Skeletal muscle tissue (tissue), 4 donors: ENCODE data around the gene TSPYL4. TPM values are rescaled to one million over a fixed set of nuclear protein-coding genes. Genes with fewer than 3 reads are reported as not detected.
"Not testable (repeated sequence)": the region's sequence is repeated elsewhere in the genome, so short reads cannot be mapped to it uniquely, and the experiment has no call there.

Source experiments
- H3K27ac ChIP-seq: one replicate; pipeline ENCODE4 v1.7.0; 2013; ENCODE audit warnings: mild to moderate bottlenecking, low read depth, low read length, inconsistent platforms
- H3K27me3 ChIP-seq, 3 donors: one replicate each; pipeline ENCODE4 v1.7.0; 2013; ENCODE audit warnings: low read length in 3 of 3; ENCODE audit not compliant: control insufficient read depth in 3 of 3, insufficient read depth in 3 of 3
- H3K36me3 ChIP-seq, 3 donors: one replicate each; pipeline ENCODE4 v1.7.0; 2013; ENCODE audit warnings: low read length in 3 of 3; ENCODE audit not compliant: control insufficient read depth in 3 of 3, insufficient read depth in 3 of 3
- H3K4me1 ChIP-seq, 3 donors: one replicate each; pipeline ENCODE4 v1.7.0; 2013; ENCODE audit warnings: low read length in 3 of 3, mild to moderate bottlenecking in 3 of 3; ENCODE audit not compliant: control insufficient read depth in 3 of 3, insufficient read depth in 3 of 3
- H3K4me3 ChIP-seq, 3 donors: one replicate each; pipeline ENCODE4 v1.7.0; 2013; ENCODE audit warnings: low read length in 3 of 3
- H3K9ac ChIP-seq, 3 donors: one replicate each; pipeline ENCODE4 v1.7.0; 2013; ENCODE audit warnings: low read length in 3 of 3, mild to moderate bottlenecking in 3 of 3, moderate library complexity in 2 of 3, low read depth in 1 of 3
- H3K9me3 ChIP-seq, 3 donors: one replicate each; pipeline ENCODE4 v1.7.0; 2013; ENCODE audit warnings: low read length in 3 of 3; ENCODE audit not compliant: control insufficient read depth in 3 of 3
- total RNA-seq: library from RNA; depleted of rRNA; stranded (reverse); fragments of >200 nt; gene quantifications from one replicate; pipeline ENCODE4 v1.2.3, GENCODE V29; 2014
- donor health status: Osteomylitis.

TSPYL4 gene
- total RNA-seq, 1 donor from 2014 or later, result 8.4 TPM

- Histone ChIP-seq H3K36me3 (no peaks in the 10 kb centered on the region), H3K27ac (no peak overlapping the region), H3K27me3 (no peaks in the 10 kb centered on the region), H3K9ac (no peak overlapping the region), H3K9me3 (no peaks in the 10 kb centered on the region), H3K4me1 (no peaks in the 10 kb centered on the region), H3K4me3 (no peak overlapping the region)
Observed at GRCh38 chr6:116286773-116287358, 33.0 kb upstream of the TSPYL4 start.

GRCh38 chr6:116284984-116285383 lies 31.1 kb upstream of the TSPYL4 start:
- not testable (repeated sequence) for H3K9me3 ChIP-seq, H3K27ac ChIP-seq, H3K9ac ChIP-seq, H3K4me3 ChIP-seq, H3K27me3 ChIP-seq, H3K36me3 ChIP-seq, H3K4me1 ChIP-seq

- no peak overlapping the region for H3K27ac ChIP-seq
- peaks cover 7 to 19% (median 14%) of the 10 kb centered on the region in 3 donors for H3K4me1 ChIP-seq
- no peaks in the 10 kb centered on the region for H3K9me3 ChIP-seq
- no peak overlapping the region for H3K4me3 ChIP-seq
- no peak overlapping the region for H3K9ac ChIP-seq
- H3K27me3 ChIP-seq, result no peaks in the 10 kb centered on the region
- peaks cover 2 to 8% (median 3%) of the 10 kb centered on the region in 3 donors for H3K36me3 ChIP-seq
Observed at GRCh38 chr6:116283191-116283590, 29.3 kb upstream of the TSPYL4 start.

- H3K4me1 ChIP-seq, result peaks cover 12 to 23% (median 19%) of the 10 kb centered on the region in 3 donors
- H3K4me3 ChIP-seq, result no peak overlapping the region
- H3K9me3 ChIP-seq, result no peaks in the 10 kb centered on the region
- H3K27ac ChIP-seq, result no peak overlapping the region
- no peaks in the 10 kb centered on the region for H3K27me3 ChIP-seq
- peaks cover 3 to 12% (median 7%) of the 10 kb centered on the region in 3 donors for H3K36me3 ChIP-seq
- H3K9ac ChIP-seq, result no peak overlapping the region
Observed at GRCh38 chr6:116282698-116283097, 28.8 kb upstream of the TSPYL4 start.

GRCh38 chr6:116280933-116281316 lies 27.1 kb upstream of the TSPYL4 start:
- Histone ChIP-seq H3K27ac (peak overlapping the region; percentile 99), H3K9me3 (no peaks in the 10 kb centered on the region), H3K27me3 (no peaks in the 10 kb centered on the region)

GRCh38 chr6:116280161-116280932 lies 26.5 kb upstream of the TSPYL4 start:
- Histone ChIP-seq H3K9ac (peak overlapping the region; percentile 93 to 98 (median 98)), H3K4me3 (peak overlapping the region; percentile 90 to 98 (median 95)), H3K36me3 (peaks cover 3 to 12% (median 9%) of the 10 kb centered on the region in 3 donors), H3K27me3 (no peaks in the 10 kb centered on the region), H3K4me1 (peaks cover 20 to 34% (median 33%) of the 10 kb centered on the region in 3 donors), H3K27ac (peak overlapping the region; percentile 99), H3K9me3 (no peaks in the 10 kb centered on the region)

More at GRCh38 chr6:116280933-116281316, 27.1 kb upstream of the TSPYL4 start:
- H3K9ac ChIP-seq, result peak overlapping the region in 1 of 3 donors; percentile 93
- peaks cover 16 to 30% (median 29%) of the 10 kb centered on the region in 3 donors for H3K4me1 ChIP-seq
- peaks cover 3 to 12% (median 9%) of the 10 kb centered on the region in 3 donors for H3K36me3 ChIP-seq
- peak overlapping the region; percentile 90 to 98 (median 95) for H3K4me3 ChIP-seq

GRCh38 chr6:116279232-116280160 lies 25.6 kb upstream of the TSPYL4 start, which contains the start of gene TSPYL1:
Gene TSPYL1, minus strand, starts transcription at chr6:116279930. Its CDS starts 100 bp downstream, at chr6:116279830.
- peaks cover 20 to 37% (median 37%) of the 10 kb centered on the region in 3 donors for H3K4me1 ChIP-seq
- peak within 1 kb of the TSS; percentile 93 to 98 (median 98) for H3K9ac ChIP-seq
- H3K27ac ChIP-seq, result peak within 1 kb of the TSS; percentile 99
- peak within 1 kb of the TSS; percentile 90 to 98 (median 95) for H3K4me3 ChIP-seq
- no peaks in the 10 kb centered on the region for H3K27me3 ChIP-seq
- peaks cover 3 to 12% (median 9%) of the 10 kb centered on the region in 3 donors for H3K36me3 ChIP-seq
- no peaks in the 10 kb centered on the region for H3K9me3 ChIP-seq

GRCh38 chr6:116278854-116279231 lies 25.0 kb upstream of the TSPYL4 start:
- H3K9ac ChIP-seq, result peak overlapping the region; percentile 93 to 98 (median 98)
- peak overlapping the region; percentile 90 to 98 (median 95) for H3K4me3 ChIP-seq
- peaks cover 3 to 17% (median 12%) of the 10 kb centered on the region in 3 donors for H3K36me3 ChIP-seq
- no peaks in the 10 kb centered on the region for H3K27me3 ChIP-seq
- H3K27ac ChIP-seq, result peak overlapping the region; percentile 99
- peaks cover 20 to 37% (median 37%) of the 10 kb centered on the region in 3 donors for H3K4me1 ChIP-seq
- H3K9me3 ChIP-seq, result no peaks in the 10 kb centered on the region

- peak overlapping the region; percentile 93 to 98 (median 98) for H3K9ac ChIP-seq
- peak overlapping the region; percentile 90 to 98 (median 95) for H3K4me3 ChIP-seq
- H3K27ac ChIP-seq, result peak overlapping the region; percentile 99
- no peaks in the 10 kb centered on the region for H3K9me3 ChIP-seq
- peaks cover 3 to 17% (median 12%) of the 10 kb centered on the region in 3 donors for H3K36me3 ChIP-seq
- no peaks in the 10 kb centered on the region for H3K27me3 ChIP-seq
- peaks cover 20 to 37% (median 37%) of the 10 kb centered on the region in 3 donors for H3K4me1 ChIP-seq
Observed at GRCh38 chr6:116278481-116278829, 24.6 kb upstream of the TSPYL4 start.
